ENCODE data around the gene NPIPB8.
"Not testable (repeated sequence)": the region's sequence is repeated elsewhere in the genome, so short reads cannot be mapped to it uniquely, and the experiment has no call there.

Gene NPIPB8

GRCh38 chr16:28599377-28600285 is 38.2 kb upstream of the NPIPB8 start:
- H3K4me1 ChIP-seq, H3K9me3 ChIP-seq: not testable (repeated sequence)
- in situ Hi-C loops (cut with MboI; ENCODE audit: low sequenced_read_pairs) = loop anchor here (25.0 kb wide), 1 partner anchor 287 kb away; no protein-coding TSS in a partner anchor

DNA sequence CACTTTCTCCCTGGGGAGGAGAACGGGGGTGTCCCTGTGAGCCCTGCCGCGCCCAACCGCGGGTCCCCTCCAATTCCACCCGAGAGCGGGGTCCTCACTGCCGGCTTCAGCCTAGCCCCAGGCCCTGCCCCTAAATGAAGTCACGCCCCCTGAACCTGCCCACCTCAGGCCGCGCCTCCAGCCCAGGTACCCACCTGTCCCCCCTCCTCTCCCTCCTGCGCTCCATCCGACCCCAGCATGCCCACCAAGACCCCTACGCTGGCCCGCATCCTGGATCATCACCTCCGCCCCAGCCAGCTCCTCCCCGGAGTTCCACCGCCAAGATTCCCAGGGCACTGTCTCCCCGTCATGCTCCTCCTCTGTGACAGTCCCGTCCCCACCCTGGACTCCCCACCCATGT is 36.9 kb upstream of the NPIPB8 start:
- DNase-seq (ENCODE audit: low spot score in 2 of 2); H3K4me3 ChIP-seq; H3K9me3 ChIP-seq; H3K4me1 ChIP-seq; in situ Hi-C loops (cut with MboI; ENCODE audit: low sequenced_read_pairs); H3K36me3 ChIP-seq (replicated peaks); H3K27me3 ChIP-seq (ENCODE audit: low read depth): not testable (repeated sequence)

More at GRCh38 chr16:28599377-28600285, 38.2 kb upstream of the NPIPB8 start:
- H3K36me3 ChIP-seq (replicated peaks); DNase-seq (ENCODE audit: low spot score in 2 of 2); H3K4me3 ChIP-seq; H3K27me3 ChIP-seq (ENCODE audit: low read depth): not testable (repeated sequence)

- H3K9me3 ChIP-seq; DNase-seq (ENCODE audit: low spot score in 2 of 2); H3K4me1 ChIP-seq; H3K27me3 ChIP-seq (ENCODE audit: low read depth); H3K36me3 ChIP-seq (replicated peaks); in situ Hi-C loops (cut with MboI; ENCODE audit: low sequenced_read_pairs); H3K4me3 ChIP-seq: not testable (repeated sequence)
Measured at GRCh38 chr16:28601589-28601988, 36.3 kb upstream of the NPIPB8 start.

DNA sequence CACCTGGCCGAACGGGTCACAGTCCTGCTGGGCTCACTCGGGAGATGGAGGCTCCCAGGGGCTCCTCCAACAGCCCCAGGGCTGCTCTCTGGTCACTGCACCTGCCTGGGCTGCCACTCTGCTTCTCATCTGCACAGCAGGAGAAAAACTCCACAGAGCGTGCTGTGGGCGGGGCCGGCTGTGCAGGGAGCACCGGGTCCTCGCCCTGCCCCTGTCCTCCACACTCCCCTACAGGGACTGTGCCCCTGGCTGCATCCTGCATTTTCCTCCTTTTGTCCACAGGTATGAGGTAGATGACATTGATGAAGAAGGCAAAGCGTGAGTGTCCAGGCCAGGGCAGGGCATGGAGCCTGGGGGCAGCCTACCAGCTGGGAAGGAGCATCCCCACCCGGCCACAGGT is 35.8 kb upstream of the NPIPB8 start:
- H3K4me1 ChIP-seq; H3K9me3 ChIP-seq; H3K27me3 ChIP-seq (ENCODE audit: low read depth); in situ Hi-C loops (cut with MboI; ENCODE audit: low sequenced_read_pairs); H3K4me3 ChIP-seq; DNase-seq (ENCODE audit: low spot score in 2 of 2); H3K36me3 ChIP-seq (replicated peaks): not testable (repeated sequence)

DNA sequence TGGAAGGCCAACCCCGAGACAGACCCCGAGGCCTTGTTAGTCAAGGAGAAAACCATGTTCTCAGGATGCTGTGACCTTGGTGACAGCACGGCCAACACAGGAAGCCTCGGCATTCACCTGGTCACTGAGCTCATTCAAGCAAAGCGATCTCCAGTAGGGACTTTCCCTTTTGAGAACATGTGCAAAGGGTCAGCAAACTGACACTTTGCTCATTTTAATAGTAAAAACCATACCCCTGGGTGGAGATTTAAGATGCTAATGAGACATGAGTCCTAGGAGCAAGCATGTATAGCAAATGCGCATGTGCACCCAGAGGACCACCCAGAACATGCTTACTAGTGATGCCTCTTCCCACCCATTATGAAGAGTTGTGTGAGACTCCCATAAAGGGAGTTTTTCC is 35.3 kb upstream of the NPIPB8 start:
- no peaks in the 10 kb centered on the region for H3K9me3 ChIP-seq
- no peaks in the 10 kb centered on the region for H3K27me3 ChIP-seq (ENCODE audit: low read depth)
- DNase-seq (ENCODE audit: low spot score in 2 of 2) = no peak
- no peaks in the 10 kb centered on the region for H3K36me3 ChIP-seq (replicated peaks)
- no peak overlapping the region for H3K4me3 ChIP-seq
- H3K4me1 ChIP-seq = no peaks in the 10 kb centered on the region
- in situ Hi-C loops (cut with MboI; ENCODE audit: low sequenced_read_pairs) = no loop called here

DNA sequence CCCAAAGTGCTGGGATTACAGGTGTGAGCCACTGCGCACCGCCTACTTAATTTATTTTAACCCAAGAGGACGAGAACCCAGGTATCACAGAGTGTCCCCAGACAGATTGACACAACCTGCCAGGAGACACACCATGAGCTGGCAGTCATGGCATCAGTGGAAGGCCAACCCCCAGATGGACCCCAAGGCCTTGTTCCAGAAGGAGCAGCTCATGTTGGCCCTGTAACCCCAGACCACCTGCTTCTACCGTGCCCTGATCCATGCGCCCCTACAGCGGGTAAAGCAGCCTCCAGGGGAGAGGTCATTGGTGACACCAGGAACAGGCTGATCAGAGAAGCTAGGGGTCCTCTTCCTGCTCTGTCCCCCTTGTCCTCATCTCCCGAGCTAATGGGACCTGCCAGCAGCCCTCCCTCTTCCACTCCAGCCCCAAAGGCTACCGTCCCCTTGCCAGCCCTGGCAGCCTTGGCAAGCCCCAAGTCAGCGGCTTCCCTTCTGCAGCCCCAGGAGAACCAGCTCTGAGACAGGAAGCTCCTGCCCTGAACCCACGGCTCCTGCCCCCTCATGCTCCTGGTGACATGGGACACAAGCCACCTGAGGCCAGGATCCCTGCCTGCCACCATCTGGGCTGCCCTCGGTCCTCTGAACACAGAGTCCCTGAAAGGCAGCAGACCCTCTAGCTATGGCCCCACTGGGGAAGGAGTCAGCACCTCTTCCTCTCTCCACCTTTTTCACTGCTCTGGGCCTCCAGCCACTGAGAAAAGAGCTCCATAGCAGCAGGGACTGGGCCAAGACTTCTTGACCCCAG is 34.3 kb upstream of the NPIPB8 start:
- in situ Hi-C loops (cut with MboI; ENCODE audit: low sequenced_read_pairs) = no loop called here
- no peaks in the 10 kb centered on the region for H3K36me3 ChIP-seq (replicated peaks)
- no peaks in the 10 kb centered on the region for H3K9me3 ChIP-seq
- H3K4me1 ChIP-seq = no peaks in the 10 kb centered on the region
- no peak for DNase-seq (ENCODE audit: low spot score in 2 of 2)
- no peak overlapping the region for H3K4me3 ChIP-seq
- H3K27me3 ChIP-seq (ENCODE audit: low read depth) = no peaks in the 10 kb centered on the region

DNA sequence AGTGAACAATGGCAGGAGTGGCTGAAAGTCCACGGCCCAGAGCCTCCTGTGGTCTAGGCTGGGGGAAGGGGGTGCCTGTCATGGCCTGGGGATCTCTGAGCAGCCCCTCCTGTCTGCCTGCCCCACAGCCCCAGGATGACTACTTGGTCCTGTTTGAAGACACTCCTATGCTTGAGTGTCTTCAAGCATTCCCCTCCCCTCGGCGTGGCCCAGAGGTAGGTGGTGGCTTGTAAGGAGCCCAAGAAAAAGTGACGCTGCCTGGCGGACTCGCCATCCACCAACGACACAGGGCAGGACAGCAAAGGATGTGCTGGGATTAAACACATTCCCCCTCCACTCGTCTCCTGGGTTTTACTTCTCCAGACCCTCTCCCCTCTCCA is 33.7 kb upstream of the NPIPB8 start:
- H3K27me3 ChIP-seq (ENCODE audit: low read depth) = no peaks in the 10 kb centered on the region
- in situ Hi-C loops (cut with MboI; ENCODE audit: low sequenced_read_pairs) = no loop called here

GRCh38 chr16:28606291-28607115 is 31.4 kb upstream of the NPIPB8 start:
- DNase-seq (ENCODE audit: low spot score in 2 of 2) = no peak
- H3K27me3 ChIP-seq (ENCODE audit: low read depth) = no peaks in the 10 kb centered on the region
- in situ Hi-C loops (cut with MboI; ENCODE audit: low sequenced_read_pairs) = no loop called here

More for the DNA sequence above, 33.7 kb upstream of the NPIPB8 start:
- Histone ChIP-seq H3K4me3 (no peak overlapping the region), H3K4me1 (no peaks in the 10 kb centered on the region), H3K9me3 (no peaks in the 10 kb centered on the region), H3K36me3 (replicated peaks) (no peaks in the 10 kb centered on the region)
- no peak for DNase-seq (ENCODE audit: low spot score in 2 of 2)

GRCh38 chr16:28607116-28607623 is 30.7 kb upstream of the NPIPB8 start:
- H3K36me3 ChIP-seq (replicated peaks) = no peaks in the 10 kb centered on the region
- in situ Hi-C loops (cut with MboI; ENCODE audit: low sequenced_read_pairs) = no loop called here
- no peaks in the 10 kb centered on the region for H3K9me3 ChIP-seq
- no peak for DNase-seq (ENCODE audit: low spot score in 2 of 2)
- no peaks in the 10 kb centered on the region for H3K27me3 ChIP-seq (ENCODE audit: low read depth)
- no peaks in the 10 kb centered on the region for H3K4me1 ChIP-seq
- H3K4me3 ChIP-seq = no peak overlapping the region

More at GRCh38 chr16:28606291-28607115, 31.4 kb upstream of the NPIPB8 start:
- H3K4me1 ChIP-seq = no peaks in the 10 kb centered on the region
- H3K9me3 ChIP-seq = no peaks in the 10 kb centered on the region
- no peaks in the 10 kb centered on the region for H3K36me3 ChIP-seq (replicated peaks)
- no peak overlapping the region for H3K4me3 ChIP-seq

DNA sequence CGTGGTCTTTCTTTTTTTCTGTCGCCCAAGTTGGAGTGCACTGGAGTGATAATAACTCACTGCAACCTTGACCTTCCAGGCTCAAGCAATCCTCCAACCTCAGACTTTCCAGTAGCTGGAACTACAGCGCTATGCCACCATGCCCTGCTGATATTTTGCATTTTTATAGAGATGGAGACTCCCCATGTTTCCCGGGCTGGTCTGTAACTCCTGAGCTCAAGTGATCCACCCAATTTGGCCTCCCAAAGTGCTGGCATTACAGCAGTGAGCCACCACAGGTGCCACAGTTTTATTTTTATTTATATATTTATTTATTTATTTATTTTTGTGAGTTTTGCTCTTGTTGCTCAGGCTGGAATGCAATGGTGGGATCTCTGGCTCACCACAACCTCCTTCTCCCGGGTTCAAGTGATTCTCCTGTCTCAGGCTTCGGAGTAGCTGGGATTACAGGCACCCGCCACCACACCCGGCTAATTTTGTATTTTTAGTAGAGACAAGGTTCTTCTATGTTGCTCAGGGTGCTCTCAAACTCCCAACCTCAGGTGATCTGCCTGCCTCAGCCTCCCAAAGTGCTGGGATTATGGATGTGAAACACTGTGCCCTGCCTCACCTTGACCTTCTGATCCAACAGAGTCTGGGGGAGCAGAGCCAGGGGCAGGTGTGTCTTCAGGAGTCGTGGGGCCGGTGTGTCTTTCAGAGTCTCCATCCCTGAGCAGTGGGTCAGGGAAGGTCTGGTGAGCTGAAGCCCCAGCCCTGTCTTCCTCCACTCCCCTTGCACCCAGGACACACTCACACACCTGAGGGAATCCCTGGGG is 30.0 kb upstream of the NPIPB8 start:
- DNase-seq (ENCODE audit: low spot score in 2 of 2); H3K4me1 ChIP-seq; in situ Hi-C loops (cut with MboI; ENCODE audit: low sequenced_read_pairs); H3K36me3 ChIP-seq (replicated peaks); H3K27me3 ChIP-seq (ENCODE audit: low read depth); H3K9me3 ChIP-seq; H3K4me3 ChIP-seq: not testable (repeated sequence)

GRCh38 chr16:28608496-28608808 is 29.4 kb upstream of the NPIPB8 start:
- H3K36me3 ChIP-seq (replicated peaks); H3K27me3 ChIP-seq (ENCODE audit: low read depth); H3K9me3 ChIP-seq; H3K4me1 ChIP-seq; DNase-seq (ENCODE audit: low spot score in 2 of 2); H3K4me3 ChIP-seq; in situ Hi-C loops (cut with MboI; ENCODE audit: low sequenced_read_pairs): not testable (repeated sequence)

GRCh38 chr16:28608867-28609596 is 28.8 kb upstream of the NPIPB8 start:
- H3K36me3 ChIP-seq (replicated peaks); H3K9me3 ChIP-seq; H3K4me3 ChIP-seq; DNase-seq (ENCODE audit: low spot score in 2 of 2); H3K4me1 ChIP-seq; in situ Hi-C loops (cut with MboI; ENCODE audit: low sequenced_read_pairs); H3K27me3 ChIP-seq (ENCODE audit: low read depth): not testable (repeated sequence)
